ENCODE measurements around the gene SLC26A5.
A peak's percentile ranks its signal among the peaks of the same experiment; 100 is the strongest.

Gene SLC26A5

DNA sequence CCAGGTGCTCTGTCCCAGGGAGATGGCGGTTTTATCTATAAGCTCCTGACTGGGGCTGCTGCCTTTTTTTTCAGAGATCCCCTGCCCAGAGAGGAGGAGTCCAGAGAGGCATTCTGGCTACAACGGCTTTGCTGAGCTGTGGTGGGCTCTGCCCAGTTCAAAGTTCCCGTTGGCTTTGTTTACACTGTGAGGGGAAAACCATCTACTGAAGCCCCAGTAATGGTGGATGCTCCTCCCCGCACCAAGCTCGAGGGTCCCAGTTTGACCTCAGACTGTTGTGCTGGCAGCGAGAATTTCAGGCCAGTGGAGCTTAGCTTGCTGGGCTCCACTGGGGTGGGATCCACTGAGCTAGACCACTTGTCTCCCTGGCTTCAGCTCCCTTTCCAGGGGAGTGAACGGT lies 16.4 kb upstream of the SLC26A5 start:
- no peak overlapping the region for H3K4me3 ChIP-seq (ENCODE audit: low read length)
- no peak for DNase-seq (ENCODE audit: low read depth)
- TF ChIP-seq, protein P1, sequence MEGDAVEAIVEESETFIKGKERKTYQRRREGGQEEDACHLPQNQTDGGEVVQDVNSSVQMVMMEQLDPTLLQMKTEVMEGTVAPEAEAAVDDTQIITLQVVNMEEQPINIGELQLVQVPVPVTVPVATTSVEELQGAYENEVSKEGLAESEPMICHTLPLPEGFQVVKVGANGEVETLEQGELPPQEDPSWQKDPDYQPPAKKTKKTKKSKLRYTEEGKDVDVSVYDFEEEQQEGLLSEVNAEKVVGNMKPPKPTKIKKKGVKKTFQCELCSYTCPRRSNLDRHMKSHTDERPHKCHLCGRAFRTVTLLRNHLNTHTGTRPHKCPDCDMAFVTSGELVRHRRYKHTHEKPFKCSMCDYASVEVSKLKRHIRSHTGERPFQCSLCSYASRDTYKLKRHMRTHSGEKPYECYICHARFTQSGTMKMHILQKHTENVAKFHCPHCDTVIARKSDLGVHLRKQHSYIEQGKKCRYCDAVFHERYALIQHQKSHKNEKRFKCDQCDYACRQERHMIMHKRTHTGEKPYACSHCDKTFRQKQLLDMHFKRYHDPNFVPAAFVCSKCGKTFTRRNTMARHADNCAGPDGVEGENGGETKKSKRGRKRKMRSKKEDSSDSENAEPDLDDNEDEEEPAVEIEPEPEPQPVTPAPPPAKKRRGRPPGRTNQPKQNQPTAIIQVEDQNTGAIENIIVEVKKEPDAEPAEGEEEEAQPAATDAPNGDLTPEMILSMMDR (IDR thresholded peaks at IDR 0.05; ENCODE audit: insufficient read depth, low read depth, low read length, missing control alignments) = no peak

DNA sequence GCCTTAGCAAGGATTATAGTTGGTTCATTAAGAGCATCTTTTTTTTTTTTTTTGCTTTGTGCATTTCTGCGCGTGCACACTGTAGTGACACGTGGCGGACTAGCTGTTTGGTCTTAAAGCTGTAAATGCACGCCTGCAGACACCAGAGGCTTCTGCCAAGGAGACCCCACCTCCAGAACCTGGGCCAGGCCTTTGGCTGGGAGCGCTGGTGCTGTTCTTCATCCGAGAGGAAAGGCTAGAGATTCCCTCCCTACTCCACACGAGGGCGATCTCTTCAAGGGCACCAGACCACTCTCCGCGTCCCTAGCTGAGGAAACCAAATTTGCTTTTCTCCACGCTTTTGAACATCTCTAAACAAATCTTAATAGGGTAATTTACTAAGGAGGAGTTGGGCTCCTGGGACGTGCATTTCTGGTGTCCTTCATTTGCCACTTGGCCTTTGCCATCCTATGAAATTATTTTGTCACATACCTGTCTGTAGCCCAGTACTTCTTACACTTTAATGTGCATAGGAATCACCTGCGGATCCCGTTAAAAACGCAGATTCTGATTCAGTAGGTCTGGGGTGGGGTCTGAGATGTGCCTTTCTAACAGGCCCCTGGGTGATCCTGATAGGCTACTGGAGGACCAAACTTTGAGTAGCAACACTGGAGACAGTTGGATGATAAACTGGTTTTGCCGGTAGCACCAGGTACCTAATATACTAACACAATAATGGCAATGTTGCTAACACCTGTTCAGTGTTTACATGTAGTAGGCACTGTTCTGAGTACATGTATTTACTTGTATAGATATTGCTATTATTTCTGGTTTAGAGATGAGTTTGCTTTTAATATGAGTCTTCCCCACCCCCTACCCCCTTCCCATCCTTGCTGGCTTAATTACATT lies 1.3 kb upstream of the SLC26A5 start:
- H3K4me3 ChIP-seq (ENCODE audit: low read length) = no peak overlapping the region
- TF ChIP-seq, protein P1 (IDR thresholded peaks at IDR 0.05; ENCODE audit: insufficient read depth, low read depth, low read length, missing control alignments) = peak; percentile 81
- peak; percentile 71 for DNase-seq (ENCODE audit: low read depth)

DNA sequence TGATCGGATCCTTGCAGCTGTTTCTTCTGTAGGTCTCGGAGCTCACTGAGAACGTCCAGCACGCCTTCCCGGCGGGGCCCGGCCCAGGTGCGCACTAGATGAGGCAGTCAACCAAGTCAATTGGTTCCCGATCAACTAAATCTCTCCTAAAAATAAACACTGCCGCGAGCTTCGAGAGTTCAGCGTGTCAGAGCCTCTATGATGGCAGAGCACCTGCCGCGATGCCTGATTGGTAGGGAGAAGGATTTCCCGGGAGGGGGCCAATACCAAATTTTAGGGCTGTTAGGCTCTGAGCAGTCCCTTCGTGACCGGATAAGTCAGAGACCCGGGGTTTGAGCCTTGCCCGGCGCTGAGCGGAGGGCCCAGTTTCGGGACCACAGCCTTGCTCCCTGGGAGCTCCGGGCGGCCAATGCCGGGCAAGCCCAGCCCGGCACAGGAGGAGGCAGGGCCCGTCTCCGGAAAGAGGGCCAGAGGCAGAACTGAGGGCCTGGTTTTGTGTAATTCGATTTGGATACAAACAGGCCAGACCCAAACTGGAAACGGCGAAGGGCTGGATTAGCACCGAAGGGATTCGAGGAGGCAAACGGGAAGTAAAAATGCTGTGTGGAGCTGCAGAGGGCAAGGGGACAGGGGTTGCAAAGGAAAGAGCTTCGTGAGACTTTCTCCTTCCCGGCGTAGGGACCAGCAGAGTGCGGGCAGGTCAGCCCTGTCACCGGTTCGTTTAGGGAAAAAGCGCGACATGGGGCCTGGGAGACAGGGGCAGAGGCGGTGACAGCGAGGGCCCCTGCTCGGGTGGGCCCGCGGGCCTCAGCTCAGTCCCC lies 569 bp downstream of the SLC26A5 start:
- TF ChIP-seq, protein P1 (IDR thresholded peaks at IDR 0.05; ENCODE audit: insufficient read depth, low read depth, low read length, missing control alignments) = no peak
- H3K4me3 ChIP-seq (ENCODE audit: low read length) = peak overlapping the region; percentile 28

DNA sequence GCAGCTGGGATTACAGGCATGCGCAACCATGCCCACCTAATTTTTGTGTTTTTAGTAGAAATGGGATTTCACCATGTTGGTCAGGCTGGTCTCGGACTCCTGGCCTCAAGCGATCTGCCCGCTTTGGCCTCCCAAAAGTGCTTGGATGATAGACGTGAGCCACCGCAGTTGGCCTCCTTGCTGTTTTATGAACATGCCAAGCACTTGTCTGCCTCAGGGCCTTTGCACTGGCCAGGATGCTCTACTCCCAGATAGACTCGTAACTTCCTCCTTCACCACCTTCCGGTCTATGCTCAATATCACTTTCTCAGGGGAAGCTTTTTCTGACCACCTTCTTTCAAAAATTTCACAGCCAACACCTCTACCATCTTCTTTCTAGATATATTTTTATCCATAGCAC lies 6.3 kb downstream of the SLC26A5 start:
- DNase-seq (ENCODE audit: low read depth) = no peak
- TF ChIP-seq, protein P1 (IDR thresholded peaks at IDR 0.05; ENCODE audit: insufficient read depth, low read depth, low read length, missing control alignments) = no peak
- H3K4me3 ChIP-seq (ENCODE audit: low read length) = no peak overlapping the region

More for the DNA sequence above, 569 bp downstream of the SLC26A5 start:
- DNase-seq (ENCODE audit: low read depth) = no peak

GRCh38 chr7:103437623-103438022 lies 8.4 kb downstream of the SLC26A5 start:
- DNase-seq (ENCODE audit: low read depth) = no peak
- TF ChIP-seq, protein P1 (IDR thresholded peaks at IDR 0.05; ENCODE audit: insufficient read depth, low read depth, low read length, missing control alignments) = no peak
- H3K4me3 ChIP-seq (ENCODE audit: low read length) = no peak overlapping the region

GRCh38 chr7:103432712-103433111 lies 13.3 kb downstream of the SLC26A5 start:
- no peak for DNase-seq (ENCODE audit: low read depth)
- no peak overlapping the region for H3K4me3 ChIP-seq (ENCODE audit: low read length)
- TF ChIP-seq, protein P1 (IDR thresholded peaks at IDR 0.05; ENCODE audit: insufficient read depth, low read depth, low read length, missing control alignments) = no peak
